Measurements from ENCODE around the gene GLIS1.

GLIS1 gene

GRCh38 chr1:53530550-53530949 is 208.4 kb downstream of the GLIS1 start:
- no peak for DNase-seq (ENCODE audit: low read depth in 3 of 3)

- DNase-seq (ENCODE audit: low read depth in 3 of 3), result no peak
Observed at GRCh38 chr1:53529555-53529954, 209.4 kb downstream of the GLIS1 start.

GRCh38 chr1:53527368-53527767 is 211.6 kb downstream of the GLIS1 start:
- no peak for DNase-seq (ENCODE audit: low read depth in 3 of 3)

- DNase-seq (ENCODE audit: low read depth in 3 of 3), result no peak
Observed at GRCh38 chr1:53526451-53527101, 212.4 kb downstream of the GLIS1 start.

GRCh38 chr1:53525595-53525994 is 213.4 kb downstream of the GLIS1 start:
- no peak for DNase-seq (ENCODE audit: low read depth in 3 of 3)

- DNase-seq (ENCODE audit: low read depth in 3 of 3), result no peak
Observed at GRCh38 chr1:53524428-53525375, 214.3 kb downstream of the GLIS1 start.

GRCh38 chr1:53521924-53522552 is 216.9 kb downstream of the GLIS1 start:
- DNase-seq (ENCODE audit: low read depth in 3 of 3), result no peak

GRCh38 chr1:53520481-53520880 is 218.5 kb downstream of the GLIS1 start:
- no peak for DNase-seq (ENCODE audit: low read depth in 3 of 3)

GRCh38 chr1:53519421-53519820 is 219.5 kb downstream of the GLIS1 start:
- no peak for DNase-seq (ENCODE audit: low read depth in 3 of 3)

- no peak for DNase-seq (ENCODE audit: low read depth in 3 of 3)
Observed at GRCh38 chr1:53518775-53519174, 220.2 kb downstream of the GLIS1 start.

- DNase-seq (ENCODE audit: low read depth in 3 of 3), result no peak
Observed at GRCh38 chr1:53517821-53518352, 221.1 kb downstream of the GLIS1 start.

- DNase-seq (ENCODE audit: low read depth in 3 of 3), result no peak
Observed at GRCh38 chr1:53517109-53517508, 221.9 kb downstream of the GLIS1 start.

- no peak for DNase-seq (ENCODE audit: low read depth in 3 of 3)
Observed at GRCh38 chr1:53516181-53516580, 222.8 kb downstream of the GLIS1 start.

GRCh38 chr1:53514436-53514835 is 224.5 kb downstream of the GLIS1 start:
- DNase-seq (ENCODE audit: low read depth in 3 of 3), result no peak

- no peak for DNase-seq (ENCODE audit: low read depth in 3 of 3)
Observed at GRCh38 chr1:53513846-53514245, 225.1 kb downstream of the GLIS1 start.

- no peak for DNase-seq (ENCODE audit: low read depth in 3 of 3)
Observed at GRCh38 chr1:53512807-53513755, 225.9 kb downstream of the GLIS1 start.

- no peak for DNase-seq (ENCODE audit: low read depth in 3 of 3)
Observed at GRCh38 chr1:53511933-53512806, 226.8 kb downstream of the GLIS1 start.

GRCh38 chr1:53511323-53511932 is 227.5 kb downstream of the GLIS1 start:
- no peak for DNase-seq (ENCODE audit: low read depth in 3 of 3)

GRCh38 chr1:53510215-53510614 is 228.7 kb downstream of the GLIS1 start:
- DNase-seq (ENCODE audit: low read depth in 3 of 3), result no peak

- DNase-seq (ENCODE audit: low read depth in 3 of 3), result no peak
Observed at GRCh38 chr1:53509775-53510174, 229.2 kb downstream of the GLIS1 start.

Data from stimulated activated CD4-positive, alpha-beta T cell treated with anti-CD3 and anti-CD28 coated beads, TNF-alpha, amount 100 ng/mL, for 4 hours (primary cell).